ENCODE results near the gene AGBL4.

The AGBL4 gene

DNA sequence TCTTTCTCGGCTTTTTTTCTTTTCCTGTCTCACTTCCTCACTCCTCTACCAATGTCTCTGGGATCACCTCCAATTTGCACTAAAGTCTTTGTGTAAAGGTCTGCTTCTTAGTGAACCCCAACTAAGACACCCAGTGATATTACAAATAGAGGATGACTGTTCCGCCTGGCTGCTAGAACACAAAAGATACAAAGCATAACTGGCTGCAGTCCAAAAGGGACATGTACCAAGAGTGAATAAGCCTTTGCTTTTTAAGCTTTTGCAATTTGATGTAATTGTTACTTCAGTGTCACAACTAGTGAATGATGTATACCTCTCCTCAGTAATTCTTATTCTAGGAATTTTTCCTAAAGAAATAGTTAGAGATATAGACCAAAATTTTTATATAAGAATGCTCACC lies 1164.3 kb downstream of the AGBL4 start:
- no peak for ATAC-seq
- TF ChIP-seq GLIS3 (CRISPR knock-in tag; IDR thresholded peaks at IDR 0.05) (no peak), ZNF70 (CRISPR knock-in tag; IDR thresholded peaks at IDR 0.05) (no peak)
- TF ChIP-seq, protein P1, sequence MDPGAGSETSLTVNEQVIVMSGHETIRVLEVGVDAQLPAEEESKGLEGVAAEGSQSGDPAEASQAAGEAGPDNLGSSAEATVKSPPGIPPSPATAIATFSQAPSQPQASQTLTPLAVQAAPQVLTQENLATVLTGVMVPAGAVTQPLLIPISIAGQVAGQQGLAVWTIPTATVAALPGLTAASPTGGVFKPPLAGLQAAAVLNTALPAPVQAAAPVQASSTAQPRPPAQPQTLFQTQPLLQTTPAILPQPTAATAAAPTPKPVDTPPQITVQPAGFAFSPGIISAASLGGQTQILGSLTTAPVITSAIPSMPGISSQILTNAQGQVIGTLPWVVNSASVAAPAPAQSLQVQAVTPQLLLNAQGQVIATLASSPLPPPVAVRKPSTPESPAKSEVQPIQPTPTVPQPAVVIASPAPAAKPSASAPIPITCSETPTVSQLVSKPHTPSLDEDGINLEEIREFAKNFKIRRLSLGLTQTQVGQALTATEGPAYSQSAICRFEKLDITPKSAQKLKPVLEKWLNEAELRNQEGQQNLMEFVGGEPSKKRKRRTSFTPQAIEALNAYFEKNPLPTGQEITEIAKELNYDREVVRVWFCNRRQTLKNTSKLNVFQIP (CRISPR knock-in tag; IDR thresholded peaks at IDR 0.05; ENCODE audit: borderline replicate concordance, low read depth): no peak

DNA sequence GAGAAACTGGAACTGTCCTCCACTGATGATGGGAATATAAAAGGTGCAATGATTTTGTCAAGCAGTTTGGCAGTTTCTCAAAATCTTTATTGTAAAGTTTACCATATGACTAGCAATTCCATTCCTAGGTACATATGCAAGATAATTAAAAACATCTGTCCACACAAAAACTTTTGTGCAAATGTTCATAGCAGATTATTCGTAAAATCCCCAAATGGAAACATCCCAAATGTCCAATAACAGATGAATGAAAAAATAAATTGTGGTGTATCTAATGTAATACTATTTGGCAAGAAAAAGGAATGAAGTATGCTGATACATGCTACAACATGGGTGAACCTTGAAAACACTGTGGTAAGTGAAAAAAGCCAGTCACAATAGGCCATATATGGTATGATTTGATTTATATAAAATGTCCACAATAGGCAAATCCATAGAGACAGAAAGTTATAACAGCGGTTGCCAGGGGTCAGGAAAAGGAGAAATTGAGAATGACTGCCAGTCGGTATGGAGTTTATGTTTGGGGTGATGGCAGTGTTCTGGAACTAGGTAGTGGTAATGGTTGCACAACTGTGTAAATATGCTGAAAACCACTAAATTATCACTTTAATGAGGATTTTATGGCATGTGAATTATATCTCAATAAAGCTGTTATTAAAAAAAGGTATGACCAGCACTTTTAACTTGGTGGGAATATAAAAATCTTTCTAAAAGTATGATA lies 1165.4 kb downstream of the AGBL4 start:
- ATAC-seq: no peak
- no peak for TF ChIP-seq ZNF8 (CRISPR knock-in tag; IDR thresholded peaks at IDR 0.05)
- TF ChIP-seq, protein P2, sequence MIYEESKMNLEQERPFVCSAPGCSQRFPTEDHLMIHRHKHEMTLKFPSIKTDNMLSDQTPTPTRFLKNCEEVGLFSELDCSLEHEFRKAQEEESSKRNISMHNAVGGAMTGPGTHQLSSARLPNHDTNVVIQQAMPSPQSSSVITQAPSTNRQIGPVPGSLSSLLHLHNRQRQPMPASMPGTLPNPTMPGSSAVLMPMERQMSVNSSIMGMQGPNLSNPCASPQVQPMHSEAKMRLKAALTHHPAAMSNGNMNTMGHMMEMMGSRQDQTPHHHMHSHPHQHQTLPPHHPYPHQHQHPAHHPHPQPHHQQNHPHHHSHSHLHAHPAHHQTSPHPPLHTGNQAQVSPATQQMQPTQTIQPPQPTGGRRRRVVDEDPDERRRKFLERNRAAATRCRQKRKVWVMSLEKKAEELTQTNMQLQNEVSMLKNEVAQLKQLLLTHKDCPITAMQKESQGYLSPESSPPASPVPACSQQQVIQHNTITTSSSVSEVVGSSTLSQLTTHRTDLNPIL (CRISPR knock-in tag; IDR thresholded peaks at IDR 0.05; ENCODE audit: low read depth): no peak
- TF ChIP-seq, protein P3, sequence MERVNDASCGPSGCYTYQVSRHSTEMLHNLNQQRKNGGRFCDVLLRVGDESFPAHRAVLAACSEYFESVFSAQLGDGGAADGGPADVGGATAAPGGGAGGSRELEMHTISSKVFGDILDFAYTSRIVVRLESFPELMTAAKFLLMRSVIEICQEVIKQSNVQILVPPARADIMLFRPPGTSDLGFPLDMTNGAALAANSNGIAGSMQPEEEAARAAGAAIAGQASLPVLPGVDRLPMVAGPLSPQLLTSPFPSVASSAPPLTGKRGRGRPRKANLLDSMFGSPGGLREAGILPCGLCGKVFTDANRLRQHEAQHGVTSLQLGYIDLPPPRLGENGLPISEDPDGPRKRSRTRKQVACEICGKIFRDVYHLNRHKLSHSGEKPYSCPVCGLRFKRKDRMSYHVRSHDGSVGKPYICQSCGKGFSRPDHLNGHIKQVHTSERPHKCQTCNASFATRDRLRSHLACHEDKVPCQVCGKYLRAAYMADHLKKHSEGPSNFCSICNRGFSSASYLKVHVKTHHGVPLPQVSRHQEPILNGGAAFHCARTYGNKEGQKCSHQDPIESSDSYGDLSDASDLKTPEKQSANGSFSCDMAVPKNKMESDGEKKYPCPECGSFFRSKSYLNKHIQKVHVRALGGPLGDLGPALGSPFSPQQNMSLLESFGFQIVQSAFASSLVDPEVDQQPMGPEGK (CRISPR knock-in tag; IDR thresholded peaks at IDR 0.05; ENCODE audit: borderline replicate concordance): no peak
- no peak for TF ChIP-seq ZFP30 (CRISPR knock-in tag; IDR thresholded peaks at IDR 0.05)
- no peak for TF ChIP-seq ZC3H10 (CRISPR knock-in tag; IDR thresholded peaks at IDR 0.05)

DNA sequence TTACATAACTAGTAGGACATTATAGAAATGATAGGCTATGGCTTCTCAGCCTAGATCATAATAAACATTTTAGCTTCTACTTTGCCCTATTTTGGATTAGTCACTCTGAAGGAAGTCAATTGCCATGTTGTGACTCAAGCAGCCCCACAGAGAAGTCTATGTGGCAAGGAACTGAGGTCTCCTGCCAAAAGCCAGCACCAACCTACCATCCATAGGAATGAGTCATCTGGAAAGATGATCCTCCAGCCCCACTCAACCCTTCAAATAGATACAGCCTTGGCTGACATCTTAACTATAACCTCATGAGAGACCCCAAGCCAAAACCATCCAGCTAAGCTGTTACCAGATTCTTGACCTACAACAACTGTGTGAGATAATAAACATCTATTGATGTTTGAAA lies 1170.7 kb downstream of the AGBL4 start:
- ATAC-seq: peak; percentile 90
- no peak for TF ChIP-seq ZC3H10 (CRISPR knock-in tag; IDR thresholded peaks at IDR 0.05)
- no peak for TF ChIP-seq ISL1 (CRISPR knock-in tag; IDR thresholded peaks at IDR 0.05)
- no peak for TF ChIP-seq GLIS3 (CRISPR knock-in tag; IDR thresholded peaks at IDR 0.05)

DNA sequence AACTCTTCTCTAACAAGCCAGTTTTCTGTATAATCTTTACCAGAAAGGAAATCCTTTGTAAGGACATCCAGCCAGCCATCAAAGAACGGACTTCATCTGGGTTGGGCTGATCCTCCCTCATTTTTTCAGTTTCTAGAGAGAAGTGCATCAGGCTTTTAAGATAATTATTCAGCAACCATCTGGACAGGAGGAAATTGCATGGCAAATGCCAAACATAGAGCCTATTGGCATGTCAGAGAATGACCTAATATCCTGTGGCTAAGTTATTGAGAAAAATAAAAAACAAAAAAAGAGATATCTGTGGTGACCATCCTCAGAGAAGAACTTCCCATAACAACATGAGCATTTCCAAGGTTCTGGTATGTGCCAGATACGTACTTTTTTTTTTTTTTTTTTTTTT lies 1172.1 kb downstream of the AGBL4 start:
- ATAC-seq: peak; percentile 75
- TF ChIP-seq, protein P2 (CRISPR knock-in tag; IDR thresholded peaks at IDR 0.05; ENCODE audit: low read depth): no peak
- TF ChIP-seq SNAI2 (CRISPR knock-in tag; IDR thresholded peaks at IDR 0.05): no peak
- TF ChIP-seq, protein P1 (CRISPR knock-in tag; IDR thresholded peaks at IDR 0.05; ENCODE audit: borderline replicate concordance, low read depth): no peak

DNA sequence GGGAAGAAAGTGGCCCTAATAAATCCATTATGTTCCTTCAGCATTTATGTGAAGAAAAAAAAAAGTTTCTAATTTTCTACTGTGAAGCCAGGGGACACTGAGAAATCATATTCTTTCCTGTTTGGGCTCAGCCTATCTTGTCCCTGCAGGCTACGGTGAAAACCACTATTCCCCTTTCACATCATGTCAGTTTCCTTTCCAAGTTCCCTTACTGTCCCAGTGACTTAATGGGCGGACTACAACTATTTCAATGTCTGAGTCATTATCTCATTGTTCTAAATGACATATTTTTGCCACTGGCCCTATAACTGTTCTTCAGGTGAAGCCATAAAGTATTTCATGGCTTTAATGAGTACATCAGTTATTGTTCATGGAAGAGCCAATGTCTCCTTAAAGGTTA lies 1175.7 kb downstream of the AGBL4 start:
- TF ChIP-seq BACH2 (CRISPR knock-in tag; IDR thresholded peaks at IDR 0.05; ENCODE audit: borderline replicate concordance): no peak
- TF ChIP-seq ZNF565 (CRISPR knock-in tag; conservative IDR thresholded peaks at IDR 0.05; ENCODE audit: low read depth): no peak
- TF ChIP-seq, protein P4, sequence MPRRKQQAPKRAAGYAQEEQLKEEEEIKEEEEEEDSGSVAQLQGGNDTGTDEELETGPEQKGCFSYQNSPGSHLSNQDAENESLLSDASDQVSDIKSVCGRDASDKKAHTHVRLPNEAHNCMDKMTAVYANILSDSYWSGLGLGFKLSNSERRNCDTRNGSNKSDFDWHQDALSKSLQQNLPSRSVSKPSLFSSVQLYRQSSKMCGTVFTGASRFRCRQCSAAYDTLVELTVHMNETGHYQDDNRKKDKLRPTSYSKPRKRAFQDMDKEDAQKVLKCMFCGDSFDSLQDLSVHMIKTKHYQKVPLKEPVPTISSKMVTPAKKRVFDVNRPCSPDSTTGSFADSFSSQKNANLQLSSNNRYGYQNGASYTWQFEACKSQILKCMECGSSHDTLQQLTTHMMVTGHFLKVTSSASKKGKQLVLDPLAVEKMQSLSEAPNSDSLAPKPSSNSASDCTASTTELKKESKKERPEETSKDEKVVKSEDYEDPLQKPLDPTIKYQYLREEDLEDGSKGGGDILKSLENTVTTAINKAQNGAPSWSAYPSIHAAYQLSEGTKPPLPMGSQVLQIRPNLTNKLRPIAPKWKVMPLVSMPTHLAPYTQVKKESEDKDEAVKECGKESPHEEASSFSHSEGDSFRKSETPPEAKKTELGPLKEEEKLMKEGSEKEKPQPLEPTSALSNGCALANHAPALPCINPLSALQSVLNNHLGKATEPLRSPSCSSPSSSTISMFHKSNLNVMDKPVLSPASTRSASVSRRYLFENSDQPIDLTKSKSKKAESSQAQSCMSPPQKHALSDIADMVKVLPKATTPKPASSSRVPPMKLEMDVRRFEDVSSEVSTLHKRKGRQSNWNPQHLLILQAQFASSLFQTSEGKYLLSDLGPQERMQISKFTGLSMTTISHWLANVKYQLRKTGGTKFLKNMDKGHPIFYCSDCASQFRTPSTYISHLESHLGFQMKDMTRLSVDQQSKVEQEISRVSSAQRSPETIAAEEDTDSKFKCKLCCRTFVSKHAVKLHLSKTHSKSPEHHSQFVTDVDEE (CRISPR knock-in tag; IDR thresholded peaks at IDR 0.05): no peak
- no peak for TF ChIP-seq ZNF70 (CRISPR knock-in tag; IDR thresholded peaks at IDR 0.05)
- TF ChIP-seq ZC3H10 (CRISPR knock-in tag; IDR thresholded peaks at IDR 0.05): no peak
- TF ChIP-seq PPARA (CRISPR knock-in tag; IDR thresholded peaks at IDR 0.05; ENCODE audit: borderline replicate concordance): no peak
- no peak for ATAC-seq
